GM23338 (cell line): ENCODE results near the gene MYO15B. TPM values are rescaled to one million over a fixed set of nuclear protein-coding genes. Genes with fewer than 3 reads are reported as not detected.
A peak's percentile ranks its signal among the peaks of the same experiment; 100 is the strongest.

ENCODE experiments used
- ATAC-seq: fragments of 200-7000 bp; cut with Tn5 transposase; 3 replicates; pipeline ENCODE4 v1.9.1; 2020
- DNase-seq: peaks from one replicate; pipeline ENCODE4 v3.0.0-alpha.2; 2015; ENCODE audit warnings: low spot score
- H2AFZ ChIP-seq: fragments of 200-600 bp; sonication (generic); 2 replicates; pipeline ENCODE4 v1.8.0; 2016; ENCODE audit warnings: antibody characterized with exemption, mild to moderate bottlenecking, moderate library complexity
- H3F3A ChIP-seq: fragments of 200-600 bp; sonication (generic); replicated peaks from 2 replicates; pipeline ENCODE4 v1.8.0; 2017; ENCODE audit warnings: antibody characterized with exemption, mixed run types, low read depth
- H3K27ac ChIP-seq: fragments of 200-600 bp; sonication (generic); 2 replicates; pipeline ENCODE4 v1.6.1; 2016; ENCODE audit warnings: low read depth
- H3K27me3 ChIP-seq: fragments of 200-600 bp; sonication (generic); 2 replicates; pipeline ENCODE4 v1.8.0; 2016; ENCODE audit warnings: mild to moderate bottlenecking, mixed run types, moderate library complexity; ENCODE audit not compliant: insufficient read depth
- H3K36me3 ChIP-seq: fragments of 200-600 bp; sonication (generic); 2 replicates; pipeline ENCODE4 v1.8.0; 2016; ENCODE audit warnings: mild to moderate bottlenecking; ENCODE audit not compliant: insufficient read depth
- H3K4me1 ChIP-seq: fragments of 200-600 bp; sonication (generic); 2 replicates; pipeline ENCODE4 v1.8.0; 2016; ENCODE audit warnings: mild to moderate bottlenecking, moderate library complexity; ENCODE audit not compliant: insufficient read depth
- H3K4me2 ChIP-seq: fragments of 200-600 bp; sonication (generic); 2 replicates; pipeline ENCODE4 v1.7.1; 2017; ENCODE audit warnings: mixed run types
- H3K4me3 ChIP-seq: fragments of 200-600 bp; sonication (generic); 2 replicates; pipeline ENCODE4 v1.6.1; 2016; ENCODE audit warnings: mixed run types
- H3K79me2 ChIP-seq: fragments of 200-600 bp; sonication (generic); replicated peaks from 2 replicates; pipeline ENCODE4 v1.8.0; 2017; ENCODE audit warnings: mild to moderate bottlenecking; ENCODE audit not compliant: insufficient read depth
- H3K9me2 ChIP-seq: fragments of 200-600 bp; sonication (generic); 2 replicates; pipeline ENCODE4 v1.8.0; 2017; ENCODE audit not compliant: insufficient read depth
- H4K20me1 ChIP-seq: fragments of 200-600 bp; sonication (generic); replicated peaks from 2 replicates; pipeline ENCODE4 v1.8.0; 2017; ENCODE audit warnings: mild to moderate bottlenecking; ENCODE audit not compliant: insufficient read depth
- H3K27ac Mint-ChIP-seq: 2 replicates; pipeline ENCODE4 v1.8.0; 2020; ENCODE audit warnings: inconsistent platforms, mild to moderate bottlenecking, moderate library complexity, mixed read lengths
- H3K27me3 Mint-ChIP-seq: 3 replicates; pipeline ENCODE4 v1.8.0; 2022; ENCODE audit warnings: low read depth, mild to moderate bottlenecking, moderate library complexity, mixed read lengths, inconsistent platforms; ENCODE audit not compliant: insufficient read depth, poor library complexity
- H3K36me3 Mint-ChIP-seq: 3 replicates; pipeline ENCODE4 v1.8.0; 2021; ENCODE audit warnings: low read depth, mild to moderate bottlenecking, inconsistent platforms, moderate library complexity, mixed read lengths
- H3K4me1 Mint-ChIP-seq: 3 replicates; pipeline ENCODE4 v1.8.0; 2020; ENCODE audit warnings: mild to moderate bottlenecking, inconsistent platforms, mixed read lengths
- H3K4me3 Mint-ChIP-seq: 3 replicates; pipeline ENCODE4 v1.8.0; 2021; ENCODE audit warnings: moderate library complexity, mild to moderate bottlenecking, inconsistent platforms, mixed read lengths
- H3K9me3 Mint-ChIP-seq: 3 replicates; pipeline ENCODE4 v1.8.0; 2020; ENCODE audit warnings: moderate library complexity, mild to moderate bottlenecking, inconsistent platforms, mixed read lengths
- CREB1 ChIP-seq: fragments of 250-450 bp; sonication (Bioruptor Pico); IDR thresholded peaks from 2 replicates; pipeline ENCODE4 v1.5.0; 2020; ENCODE audit warnings: low read depth, mild to moderate bottlenecking, moderate library complexity
- EZH2phosphoT487 ChIP-seq: fragments of 200-600 bp; sonication (generic); IDR thresholded peaks from one replicate; pipeline ENCODE4 v1.8.1; 2018; ENCODE audit warnings: antibody characterized with exemption; ENCODE audit not compliant: unreplicated experiment
- NANOG ChIP-seq: IDR thresholded peaks from 2 replicates; pipeline ENCODE4 v1.6.1; 2016; ENCODE audit warnings: antibody characterized with exemption, borderline replicate concordance
- POLR2AphosphoS5 ChIP-seq: IDR thresholded peaks from 2 replicates; pipeline ENCODE4 v1.6.1; 2016; ENCODE audit warnings: antibody characterized with exemption, low read depth
- STAT1 ChIP-seq: IDR thresholded peaks from one replicate; pipeline ENCODE4 v1.6.1; 2016; ENCODE audit warnings: antibody characterized with exemption; ENCODE audit not compliant: unreplicated experiment
- polyA plus RNA-seq: library from polyadenylated mRNA; unstranded; fragments of >200 nt; fragmentation: Nextera tagmentation; extraction: Ambion mirVana; gene quantifications from 2 replicates; pipeline ENCODE4 v1.2.1, GENCODE V29; 2016
- total RNA-seq: library from RNA; depleted of rRNA; stranded (reverse); fragments of >200 nt; shearing (Covaris generic); gene quantifications from 2 replicates; pipeline ENCODE4 v1.2.3, GENCODE V29; 2014
- TF ChIP-seq, protein P1 (sequence below), 2 experiments: fragments of 200-600 bp in 1 of 2; sonication (generic) in 1 of 2; conservative IDR thresholded peaks; 2 replicates each; pipeline versions ENCODE4 v1.5.1 to v1.6.1; 2016 to 2017; ENCODE audit warnings: antibody characterized with exemption in 2 of 2, low read depth in 2 of 2, mild to moderate bottlenecking in 2 of 2, moderate library complexity in 1 of 2
- TF ChIP-seq, protein P2 (sequence below): IDR thresholded peaks from one replicate; pipeline ENCODE4 v1.6.1; 2018; ENCODE audit warnings: antibody characterized with exemption; ENCODE audit not compliant: unreplicated experiment
- TF ChIP-seq, protein P3 (sequence below): fragments of 250-450 bp; sonication (Bioruptor Pico); IDR thresholded peaks from 2 replicates; pipeline ENCODE4 v1.5.0; 2020; ENCODE audit warnings: mild to moderate bottlenecking, moderate library complexity

Gene MYO15B
- total and polyA plus RNA-seq, 2 experiments from 2014 or later: 6.6 to 12.4 TPM

DNA sequence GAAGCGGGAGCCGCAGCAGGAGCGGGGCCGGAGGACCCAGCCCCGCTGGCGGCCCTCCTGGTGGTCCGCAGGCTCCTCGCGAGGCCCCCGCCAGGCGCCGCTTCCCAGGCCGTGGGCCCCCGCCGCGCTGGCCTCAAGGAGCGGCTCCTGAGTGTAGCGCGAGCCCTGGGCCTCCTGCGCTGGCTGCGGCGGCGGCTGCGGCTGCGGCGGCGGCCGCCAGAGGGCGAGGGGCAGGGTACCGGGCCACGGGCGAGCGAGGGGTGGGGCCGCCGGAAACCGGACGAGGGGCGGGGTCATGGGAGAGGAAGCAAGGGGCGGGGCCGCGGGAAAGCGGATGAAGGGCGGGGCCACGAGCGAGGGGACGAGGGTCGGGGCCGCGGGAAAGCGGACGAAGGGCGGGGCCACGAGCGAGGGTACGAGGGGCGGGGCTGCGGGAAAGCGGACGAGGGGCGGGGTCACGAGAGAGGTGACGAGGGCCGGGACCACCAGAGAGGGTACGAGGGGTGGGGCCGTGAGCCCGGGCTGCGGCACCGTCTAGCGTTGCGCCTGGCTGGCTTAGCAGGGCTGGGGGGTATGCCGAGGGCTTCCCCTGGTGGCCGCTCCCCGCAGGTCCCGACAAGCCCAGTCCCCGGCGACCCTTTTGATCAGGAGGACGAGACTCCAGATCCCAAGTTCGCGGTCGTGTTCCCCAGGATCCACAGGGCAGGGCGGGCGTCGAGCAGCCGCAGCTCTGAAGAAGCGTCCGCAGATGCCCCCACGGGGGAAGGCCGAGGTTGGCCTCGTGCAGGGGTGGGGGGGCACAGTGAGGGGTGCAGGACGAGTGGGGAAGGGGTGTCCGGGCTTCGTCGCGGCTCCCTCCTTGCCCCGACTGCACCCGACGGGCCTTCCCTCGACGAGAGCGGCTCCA, 1.7 kb downstream of the MYO15B start:
- Histone ChIP-seq H2AFZ (0 out of 2 replicates have a peak overlapping the region, but pooled peaks have one; percentile 10), H4K20me1 (no peaks in the 10 kb centered on the region), H3K4me1 (peaks cover 6% of the 10 kb centered on the region), H3K27me3 (peaks cover 11% of the 10 kb centered on the region), H3F3A (no peaks in the 10 kb centered on the region), H3K36me3 (no peaks in the 10 kb centered on the region), H3K4me2 (peak overlapping the region; percentile 95), H3K27ac (no peak overlapping the region), H3K9me2 (no peaks in the 10 kb centered on the region), H3K79me2 (no peaks in the 10 kb centered on the region), H3K4me3 (peak overlapping the region; percentile 71)
- H3K9me3 Mint-ChIP-seq: peaks cover 11% of the 10 kb centered on the region
- peak; percentile 97 for DNase-seq
- peak overlapping the region; percentile 59; the same call in 2 of the 3 replicates for H3K4me3 Mint-ChIP-seq
- no peak overlapping the region for H3K27ac Mint-ChIP-seq
- peaks cover 26% of the 10 kb centered on the region for H3K27me3 Mint-ChIP-seq
- ATAC-seq: peak; percentile 68
- TF ChIP-seq, protein P1, sequence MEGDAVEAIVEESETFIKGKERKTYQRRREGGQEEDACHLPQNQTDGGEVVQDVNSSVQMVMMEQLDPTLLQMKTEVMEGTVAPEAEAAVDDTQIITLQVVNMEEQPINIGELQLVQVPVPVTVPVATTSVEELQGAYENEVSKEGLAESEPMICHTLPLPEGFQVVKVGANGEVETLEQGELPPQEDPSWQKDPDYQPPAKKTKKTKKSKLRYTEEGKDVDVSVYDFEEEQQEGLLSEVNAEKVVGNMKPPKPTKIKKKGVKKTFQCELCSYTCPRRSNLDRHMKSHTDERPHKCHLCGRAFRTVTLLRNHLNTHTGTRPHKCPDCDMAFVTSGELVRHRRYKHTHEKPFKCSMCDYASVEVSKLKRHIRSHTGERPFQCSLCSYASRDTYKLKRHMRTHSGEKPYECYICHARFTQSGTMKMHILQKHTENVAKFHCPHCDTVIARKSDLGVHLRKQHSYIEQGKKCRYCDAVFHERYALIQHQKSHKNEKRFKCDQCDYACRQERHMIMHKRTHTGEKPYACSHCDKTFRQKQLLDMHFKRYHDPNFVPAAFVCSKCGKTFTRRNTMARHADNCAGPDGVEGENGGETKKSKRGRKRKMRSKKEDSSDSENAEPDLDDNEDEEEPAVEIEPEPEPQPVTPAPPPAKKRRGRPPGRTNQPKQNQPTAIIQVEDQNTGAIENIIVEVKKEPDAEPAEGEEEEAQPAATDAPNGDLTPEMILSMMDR (conservative IDR thresholded peaks at IDR 0.05; ENCODE audit: low read depth in 2 of 2): peak; percentile 38 to 59
- TF ChIP-seq CREB1 (CRISPR knock-in tag) (peak; percentile 24; the same call in 1 of the 2 replicates), NANOG (no peak), STAT1 (no peak), POLR2AphosphoS5 (peak; percentile 68)
- TF ChIP-seq, protein P2, sequence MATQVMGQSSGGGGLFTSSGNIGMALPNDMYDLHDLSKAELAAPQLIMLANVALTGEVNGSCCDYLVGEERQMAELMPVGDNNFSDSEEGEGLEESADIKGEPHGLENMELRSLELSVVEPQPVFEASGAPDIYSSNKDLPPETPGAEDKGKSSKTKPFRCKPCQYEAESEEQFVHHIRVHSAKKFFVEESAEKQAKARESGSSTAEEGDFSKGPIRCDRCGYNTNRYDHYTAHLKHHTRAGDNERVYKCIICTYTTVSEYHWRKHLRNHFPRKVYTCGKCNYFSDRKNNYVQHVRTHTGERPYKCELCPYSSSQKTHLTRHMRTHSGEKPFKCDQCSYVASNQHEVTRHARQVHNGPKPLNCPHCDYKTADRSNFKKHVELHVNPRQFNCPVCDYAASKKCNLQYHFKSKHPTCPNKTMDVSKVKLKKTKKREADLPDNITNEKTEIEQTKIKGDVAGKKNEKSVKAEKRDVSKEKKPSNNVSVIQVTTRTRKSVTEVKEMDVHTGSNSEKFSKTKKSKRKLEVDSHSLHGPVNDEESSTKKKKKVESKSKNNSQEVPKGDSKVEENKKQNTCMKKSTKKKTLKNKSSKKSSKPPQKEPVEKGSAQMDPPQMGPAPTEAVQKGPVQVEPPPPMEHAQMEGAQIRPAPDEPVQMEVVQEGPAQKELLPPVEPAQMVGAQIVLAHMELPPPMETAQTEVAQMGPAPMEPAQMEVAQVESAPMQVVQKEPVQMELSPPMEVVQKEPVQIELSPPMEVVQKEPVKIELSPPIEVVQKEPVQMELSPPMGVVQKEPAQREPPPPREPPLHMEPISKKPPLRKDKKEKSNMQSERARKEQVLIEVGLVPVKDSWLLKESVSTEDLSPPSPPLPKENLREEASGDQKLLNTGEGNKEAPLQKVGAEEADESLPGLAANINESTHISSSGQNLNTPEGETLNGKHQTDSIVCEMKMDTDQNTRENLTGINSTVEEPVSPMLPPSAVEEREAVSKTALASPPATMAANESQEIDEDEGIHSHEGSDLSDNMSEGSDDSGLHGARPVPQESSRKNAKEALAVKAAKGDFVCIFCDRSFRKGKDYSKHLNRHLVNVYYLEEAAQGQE: no peak
- no peaks in the 10 kb centered on the region for H3K4me1 Mint-ChIP-seq
- H3K36me3 Mint-ChIP-seq: no peaks in the 10 kb centered on the region; the same call in 2 of the 3 replicates

DNA sequence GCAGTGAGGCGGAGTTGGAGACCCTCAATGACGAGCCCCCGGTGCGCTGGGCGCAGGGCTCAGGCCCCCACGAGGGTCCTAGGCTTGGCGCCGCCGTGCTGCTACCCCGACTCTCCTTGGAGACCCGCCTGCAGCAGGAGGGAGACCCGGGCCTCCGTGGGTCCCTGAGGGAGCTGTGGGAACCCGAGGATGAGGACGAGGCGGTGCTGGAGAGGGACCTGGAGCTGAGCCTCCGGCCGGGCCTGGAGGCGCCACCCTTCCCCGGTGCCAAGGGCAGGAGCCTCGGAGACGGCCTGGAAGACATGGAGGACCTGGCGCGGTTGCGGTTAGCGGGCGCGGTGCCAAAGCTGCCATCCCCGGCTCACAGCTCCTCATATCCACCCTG, 2.3 kb downstream of the MYO15B start:
- Mint-ChIP-seq H3K27me3 (peaks cover 27% of the 10 kb centered on the region), H3K9me3 (peaks cover 11% of the 10 kb centered on the region), H3K4me3 (no peak overlapping the region; the same call in 2 of the 3 replicates), H3K4me1 (no peaks in the 10 kb centered on the region), H3K36me3 (no peaks in the 10 kb centered on the region; the same call in 2 of the 3 replicates), H3K27ac (no peak overlapping the region)
- H3K27me3 ChIP-seq: peaks cover 11% of the 10 kb centered on the region
- H3K27ac ChIP-seq: no peak overlapping the region
- no peaks in the 10 kb centered on the region for H3K9me2 ChIP-seq
- H3K4me2 ChIP-seq: peak overlapping the region; percentile 77
- H3K79me2 ChIP-seq: no peaks in the 10 kb centered on the region
- no peak for ATAC-seq
- peaks cover 6% of the 10 kb centered on the region for H3K4me1 ChIP-seq
- H3F3A ChIP-seq: no peaks in the 10 kb centered on the region
- H3K4me3 ChIP-seq: peak overlapping the region; percentile 56
- no peak for DNase-seq
- no peaks in the 10 kb centered on the region for H3K36me3 ChIP-seq
- no peaks in the 10 kb centered on the region for H4K20me1 ChIP-seq
- H2AFZ ChIP-seq: 0 out of 2 replicates have a peak overlapping the region, but pooled peaks have one; percentile 10
- no peak for TF ChIP-seq EZH2phosphoT487
- TF ChIP-seq, protein P3, sequence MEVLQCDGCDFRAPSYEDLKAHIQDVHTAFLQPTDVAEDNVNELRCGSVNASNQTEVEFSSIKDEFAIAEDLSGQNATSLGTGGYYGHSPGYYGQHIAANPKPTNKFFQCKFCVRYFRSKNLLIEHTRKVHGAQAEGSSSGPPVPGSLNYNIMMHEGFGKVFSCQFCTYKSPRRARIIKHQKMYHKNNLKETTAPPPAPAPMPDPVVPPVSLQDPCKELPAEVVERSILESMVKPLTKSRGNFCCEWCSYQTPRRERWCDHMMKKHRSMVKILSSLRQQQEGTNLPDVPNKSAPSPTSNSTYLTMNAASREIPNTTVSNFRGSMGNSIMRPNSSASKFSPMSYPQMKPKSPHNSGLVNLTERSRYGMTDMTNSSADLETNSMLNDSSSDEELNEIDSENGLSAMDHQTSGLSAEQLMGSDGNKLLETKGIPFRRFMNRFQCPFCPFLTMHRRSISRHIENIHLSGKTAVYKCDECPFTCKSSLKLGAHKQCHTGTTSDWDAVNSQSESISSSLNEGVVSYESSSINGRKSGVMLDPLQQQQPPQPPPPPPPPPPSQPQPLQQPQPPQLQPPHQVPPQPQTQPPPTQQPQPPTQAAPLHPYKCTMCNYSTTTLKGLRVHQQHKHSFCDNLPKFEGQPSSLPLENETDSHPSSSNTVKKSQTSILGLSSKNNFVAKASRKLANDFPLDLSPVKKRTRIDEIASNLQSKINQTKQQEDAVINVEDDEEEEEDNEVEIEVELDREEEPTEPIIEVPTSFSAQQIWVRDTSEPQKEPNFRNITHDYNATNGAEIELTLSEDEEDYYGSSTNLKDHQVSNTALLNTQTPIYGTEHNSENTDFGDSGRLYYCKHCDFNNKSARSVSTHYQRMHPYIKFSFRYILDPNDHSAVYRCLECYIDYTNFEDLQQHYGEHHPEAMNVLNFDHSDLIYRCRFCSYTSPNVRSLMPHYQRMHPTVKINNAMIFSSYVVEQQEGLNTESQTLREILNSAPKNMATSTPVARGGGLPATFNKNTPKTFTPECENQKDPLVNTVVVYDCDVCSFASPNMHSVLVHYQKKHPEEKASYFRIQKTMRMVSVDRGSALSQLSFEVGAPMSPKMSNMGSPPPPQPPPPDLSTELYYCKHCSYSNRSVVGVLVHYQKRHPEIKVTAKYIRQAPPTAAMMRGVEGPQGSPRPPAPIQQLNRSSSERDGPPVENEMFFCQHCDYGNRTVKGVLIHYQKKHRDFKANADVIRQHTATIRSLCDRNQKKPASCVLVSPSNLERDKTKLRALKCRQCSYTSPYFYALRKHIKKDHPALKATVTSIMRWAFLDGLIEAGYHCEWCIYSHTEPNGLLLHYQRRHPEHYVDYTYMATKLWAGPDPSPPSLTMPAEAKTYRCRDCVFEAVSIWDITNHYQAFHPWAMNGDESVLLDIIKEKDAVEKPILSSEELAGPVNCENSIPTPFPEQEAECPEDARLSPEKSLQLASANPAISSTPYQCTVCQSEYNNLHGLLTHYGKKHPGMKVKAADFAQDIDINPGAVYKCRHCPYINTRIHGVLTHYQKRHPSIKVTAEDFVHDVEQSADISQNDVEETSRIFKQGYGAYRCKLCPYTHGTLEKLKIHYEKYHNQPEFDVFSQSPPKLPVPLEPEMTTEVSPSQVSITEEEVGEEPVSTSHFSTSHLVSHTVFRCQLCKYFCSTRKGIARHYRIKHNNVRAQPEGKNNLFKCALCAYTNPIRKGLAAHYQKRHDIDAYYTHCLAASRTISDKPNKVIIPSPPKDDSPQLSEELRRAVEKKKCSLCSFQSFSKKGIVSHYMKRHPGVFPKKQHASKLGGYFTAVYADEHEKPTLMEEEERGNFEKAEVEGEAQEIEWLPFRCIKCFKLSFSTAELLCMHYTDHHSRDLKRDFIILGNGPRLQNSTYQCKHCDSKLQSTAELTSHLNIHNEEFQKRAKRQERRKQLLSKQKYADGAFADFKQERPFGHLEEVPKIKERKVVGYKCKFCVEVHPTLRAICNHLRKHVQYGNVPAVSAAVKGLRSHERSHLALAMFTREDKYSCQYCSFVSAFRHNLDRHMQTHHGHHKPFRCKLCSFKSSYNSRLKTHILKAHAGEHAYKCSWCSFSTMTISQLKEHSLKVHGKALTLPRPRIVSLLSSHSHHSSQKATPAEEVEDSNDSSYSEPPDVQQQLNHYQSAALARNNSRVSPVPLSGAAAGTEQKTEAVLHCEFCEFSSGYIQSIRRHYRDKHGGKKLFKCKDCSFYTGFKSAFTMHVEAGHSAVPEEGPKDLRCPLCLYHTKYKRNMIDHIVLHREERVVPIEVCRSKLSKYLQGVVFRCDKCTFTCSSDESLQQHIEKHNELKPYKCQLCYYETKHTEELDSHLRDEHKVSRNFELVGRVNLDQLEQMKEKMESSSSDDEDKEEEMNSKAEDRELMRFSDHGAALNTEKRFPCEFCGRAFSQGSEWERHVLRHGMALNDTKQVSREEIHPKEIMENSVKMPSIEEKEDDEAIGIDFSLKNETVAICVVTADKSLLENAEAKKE: no peak
